NCI-H748 (cell line): ENCODE results near the gene BEST3.

Source experiments
- DNase-seq: peaks from one replicate; lab custom pipeline; 2025; ENCODE audit not compliant: unreplicated experiment; lab: John Stamatoyannopoulos, UW

BEST3 gene

GRCh38 chr12:69698769-69699540, at the start of gene BEST3:
BEST3 (minus strand) TSS chr12:69699303; CDS start chr12:69697798, 1,505 bp downstream.
- DNase-seq: peak; percentile 99

DNA sequence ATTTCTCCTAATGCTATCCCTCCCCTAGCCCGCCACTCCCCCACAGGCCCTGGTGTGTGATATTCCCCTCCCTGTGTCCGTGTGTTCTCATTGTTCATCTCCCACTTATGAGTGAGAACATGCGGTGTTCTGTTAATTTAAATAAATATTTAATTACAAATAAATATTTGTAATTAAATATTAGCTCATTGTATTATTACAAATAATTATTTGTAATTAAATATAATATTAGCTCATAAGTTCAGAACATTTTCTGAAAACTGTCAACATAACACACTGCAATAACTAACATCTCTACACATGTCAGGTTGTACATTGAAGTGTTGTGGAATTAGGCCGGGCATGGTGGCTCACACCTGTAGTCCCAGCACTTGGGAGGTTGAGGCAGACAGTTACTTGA, 45.0 kb upstream of the BEST3 start:
- no peak for DNase-seq

- DNase-seq: peak; percentile 80
These were observed 40.4 kb upstream of the BEST3 start for GRCh38 chr12:69739287-69740191.

DNA sequence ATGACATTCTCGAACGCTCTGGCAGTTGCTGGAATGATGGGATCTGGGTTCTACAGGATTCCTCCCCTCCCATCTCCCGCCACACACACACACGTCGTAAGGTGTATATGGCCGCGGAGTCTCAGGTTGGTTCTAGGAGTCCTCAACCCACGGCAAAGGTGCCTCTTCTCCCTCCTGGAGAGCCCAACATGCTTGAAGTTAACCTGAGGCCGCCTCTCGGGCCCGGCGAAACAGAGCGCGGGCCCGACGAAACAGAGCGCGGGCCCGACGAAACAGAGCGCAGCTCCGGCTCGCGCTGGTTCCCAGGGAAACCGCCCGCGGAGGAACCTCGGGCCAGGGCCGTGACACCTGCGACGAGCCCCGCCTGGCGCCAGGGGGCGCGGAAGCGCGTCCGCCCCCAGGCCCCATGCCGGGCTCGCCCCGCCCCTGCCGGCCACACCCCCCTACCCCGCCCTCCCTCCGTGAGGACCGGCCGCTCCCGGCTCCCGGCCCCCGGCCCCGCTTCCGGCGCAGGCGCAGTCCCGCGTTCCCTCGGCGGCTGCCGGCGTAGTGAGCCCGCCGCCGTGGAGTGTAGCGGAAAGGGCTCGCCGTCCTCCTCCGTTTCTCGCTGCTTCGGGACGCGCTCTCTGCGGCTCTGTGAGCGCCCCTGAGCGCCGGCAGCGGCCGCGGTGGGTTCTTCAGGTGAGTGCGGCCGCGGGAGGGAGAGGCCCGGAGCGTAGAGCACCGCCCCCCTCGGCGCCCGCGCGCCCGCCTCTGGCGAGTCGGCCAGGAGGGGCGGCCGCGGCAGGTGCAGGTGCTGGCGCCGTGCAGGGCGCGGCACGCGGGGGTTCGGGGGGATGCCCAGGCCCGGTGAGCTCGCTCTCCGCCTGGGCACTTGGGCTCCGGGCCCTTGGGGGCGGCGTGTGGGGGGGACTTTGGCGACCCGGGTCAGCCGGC, 39.5 kb upstream of the BEST3 start, which contains the start of gene RAB3IP:
TSS of gene RAB3IP (plus strand) at position 510 of the 936 bp plus-strand sequence. CDS start 16,549 bp downstream, outside the sequence.
- DNase-seq: peak; percentile 93

- DNase-seq: no peak
These were observed 34.5 kb upstream of the BEST3 start for GRCh38 chr12:69733638-69734037.

DNA sequence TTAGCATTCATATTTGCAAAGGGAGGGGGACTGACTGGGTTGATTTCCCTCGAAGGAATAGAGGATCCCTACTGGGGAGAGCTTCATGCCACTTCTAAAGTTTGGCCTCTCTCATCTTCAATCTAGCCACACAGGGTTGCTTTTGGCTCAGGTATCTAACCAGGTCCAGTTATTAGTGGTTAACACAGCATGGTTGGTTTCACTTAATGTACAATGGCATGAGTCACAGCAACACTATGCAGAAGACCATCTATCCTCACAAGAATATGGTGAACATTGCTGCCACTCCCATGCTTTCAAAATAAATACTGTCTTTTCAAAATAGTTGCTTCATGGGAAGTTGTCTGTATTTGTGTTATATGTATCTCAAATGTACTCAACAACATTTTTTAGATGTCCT, 33.0 kb upstream of the BEST3 start:
- DNase-seq: no peak

- no peak for DNase-seq
These were observed 27.8 kb upstream of the BEST3 start for GRCh38 chr12:69726922-69727321.

DNA sequence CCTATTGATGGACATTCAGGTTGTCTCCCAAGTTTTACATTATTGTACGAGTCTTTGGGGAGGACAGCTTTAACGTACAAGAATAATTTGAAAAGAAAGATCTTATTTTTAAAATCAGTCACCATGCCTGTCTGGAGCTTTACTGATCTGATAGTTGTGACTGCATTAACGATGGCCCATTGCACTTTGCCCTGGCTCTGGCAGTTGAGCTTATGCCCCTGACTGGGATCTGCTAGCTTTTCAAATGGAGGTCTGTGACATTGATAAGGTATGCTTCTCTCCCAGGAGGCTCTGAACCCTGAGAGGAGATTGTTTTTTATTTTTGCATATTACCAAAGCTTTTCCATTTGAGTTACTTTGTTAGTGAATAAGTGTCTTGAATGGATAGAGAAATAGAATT, 21.6 kb upstream of the BEST3 start:
- DNase-seq: no peak

- peak; percentile 53 for DNase-seq
These were observed 20.5 kb upstream of the BEST3 start for GRCh38 chr12:69719336-69720316.

DNA sequence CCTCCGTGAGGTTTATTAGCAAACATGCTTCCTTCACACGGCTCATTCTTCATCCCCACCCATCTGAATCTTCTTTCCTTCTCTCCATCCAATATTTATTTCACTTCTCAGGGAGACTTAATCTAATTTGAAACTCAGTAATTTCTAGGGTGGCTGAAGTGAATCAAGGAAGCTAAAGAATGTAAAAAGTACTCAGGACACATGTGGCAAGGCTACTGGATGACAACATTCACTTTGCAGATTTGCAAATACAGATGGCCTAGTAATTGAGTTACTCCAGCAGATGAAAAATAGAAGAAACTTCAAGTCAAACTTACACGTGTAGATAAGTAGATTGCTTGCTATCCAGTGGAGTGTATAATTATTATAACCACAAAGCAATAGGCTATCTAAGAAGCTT, 15.4 kb upstream of the BEST3 start:
- DNase-seq: no peak

GRCh38 chr12:69712826-69713225, 13.7 kb upstream of the BEST3 start:
- no peak for DNase-seq

- DNase-seq: no peak
These were observed 9.5 kb upstream of the BEST3 start for GRCh38 chr12:69708649-69709048.

DNA sequence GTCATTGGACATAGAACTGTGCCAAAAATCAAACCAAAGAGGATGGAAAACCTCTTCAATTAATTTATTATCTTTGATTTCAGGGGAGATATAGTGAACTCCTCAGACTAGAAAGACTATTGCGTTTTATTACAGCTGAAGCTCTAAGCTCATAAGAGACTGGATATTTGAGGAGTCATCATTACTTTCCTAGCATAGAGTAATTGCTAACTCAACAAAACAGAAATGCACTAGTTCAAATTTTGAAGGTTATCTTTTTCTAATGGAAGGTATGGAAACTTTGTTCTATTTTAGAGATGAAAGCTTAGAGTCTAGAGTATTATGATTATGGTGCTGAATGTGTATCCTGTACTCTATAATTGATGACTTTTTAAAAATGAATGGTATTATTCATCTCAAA, 5.3 kb upstream of the BEST3 start:
- no peak for DNase-seq

GRCh38 chr12:69703146-69703642, 4.1 kb upstream of the BEST3 start:
- no peak for DNase-seq

DNA sequence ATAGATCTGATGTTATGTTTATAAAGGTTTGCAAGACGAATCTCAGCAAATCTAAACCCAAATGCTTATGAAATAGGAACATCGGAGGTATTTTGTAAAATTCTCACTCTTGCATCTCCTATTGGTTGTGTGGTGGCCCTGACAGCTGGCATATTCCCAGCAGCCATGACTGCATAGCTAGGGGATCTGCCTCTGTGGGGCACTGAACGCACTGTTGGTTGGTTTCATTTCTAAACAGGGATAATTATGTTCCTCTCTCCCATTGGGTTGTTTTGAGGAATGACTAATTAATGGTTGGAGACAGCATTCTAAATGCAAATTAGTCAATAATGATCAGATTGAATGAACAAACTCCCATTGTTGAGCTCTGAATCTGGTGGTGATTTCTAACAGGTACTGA, 2.7 kb upstream of the BEST3 start:
- peak; percentile 40 for DNase-seq

GRCh38 chr12:69698054-69698453, 1.0 kb downstream of the BEST3 start:
- peak; percentile 38 for DNase-seq

DNA sequence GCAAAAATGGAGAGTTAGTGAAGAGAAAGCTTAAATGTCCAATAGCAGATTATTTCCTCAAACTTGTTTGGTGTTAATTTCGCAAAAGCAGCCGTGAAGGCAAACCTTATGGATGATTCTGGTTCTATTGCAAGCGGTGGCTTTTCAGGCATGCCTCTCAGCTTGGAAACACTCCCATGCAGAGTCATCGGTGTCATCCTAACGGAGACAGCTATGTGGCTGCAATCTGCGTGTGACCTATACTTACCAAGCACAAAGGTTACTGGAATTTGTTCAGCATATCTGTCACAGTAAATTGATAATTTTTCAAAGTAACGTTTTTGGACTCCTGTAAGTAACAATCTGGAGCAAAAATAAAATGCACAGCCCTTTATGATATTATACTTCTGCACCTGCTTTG, 5.0 kb downstream of the BEST3 start:
- no peak for DNase-seq

DNA sequence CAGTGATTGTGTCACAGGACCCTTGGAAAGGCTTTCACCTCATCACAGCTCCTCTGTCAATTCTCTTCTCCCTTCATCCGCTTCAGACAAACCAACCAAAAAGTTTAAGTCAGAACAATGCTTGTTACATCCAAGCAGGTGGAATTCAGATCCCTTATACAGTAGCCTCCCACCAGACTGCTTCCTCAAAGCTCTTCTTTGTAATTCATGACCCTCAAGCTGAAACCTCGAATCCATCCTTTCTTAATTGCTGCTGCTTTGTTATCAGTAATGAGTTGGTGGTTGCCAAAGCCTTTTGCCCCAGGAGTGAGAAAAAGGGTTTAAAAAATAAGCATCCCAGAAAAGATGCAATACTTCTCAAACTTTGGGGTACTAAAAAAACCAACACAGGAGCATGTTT, 9.5 kb downstream of the BEST3 start:
- DNase-seq: no peak
